ENCODE measurements around the gene SHF.

DNA sequence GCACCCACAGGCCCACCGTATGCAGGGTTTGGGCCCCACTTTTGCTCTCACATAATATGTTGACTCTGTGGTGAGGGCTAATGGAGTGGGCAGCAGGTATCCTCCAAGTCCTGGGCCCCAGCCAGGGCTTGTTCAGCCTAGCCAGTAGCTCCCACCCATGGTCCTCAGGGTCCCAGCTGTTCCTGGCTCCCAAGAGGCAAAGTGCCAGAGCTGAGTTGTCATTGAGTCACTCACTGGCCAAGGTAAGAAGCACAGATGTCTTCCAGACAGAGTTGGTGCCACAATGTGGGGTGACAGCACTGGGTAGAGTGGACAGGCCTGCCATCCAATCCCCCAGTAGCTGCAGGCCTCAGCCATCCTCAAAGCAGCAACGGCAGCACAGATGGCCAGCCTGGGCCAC is 4.3 kb downstream of the SHF start:
- no peak for TF ChIP-seq POLR2A (IDR thresholded peaks at IDR 0.05; ENCODE audit: low read depth, low read length)
- TF ChIP-seq POLR2AphosphoS5 (IDR thresholded peaks at IDR 0.05; ENCODE audit: low read depth, low read length) = no peak
- no peak for TF ChIP-seq TAF1 (IDR thresholded peaks at IDR 0.05; ENCODE audit: borderline replicate concordance, low read depth, low read length)

All from GM12892 (cell line).